ENCODE results near the gene TBC1D14. TPM values are rescaled to one million over a fixed set of nuclear protein-coding genes. Genes with fewer than 3 reads are reported as not detected.

TBC1D14 gene
- total RNA-seq, 1 experiment from 2014 or later: 44.3 TPM

- Histone ChIP-seq H3K36me3 (ENCODE audit: insufficient read depth, low read length, poor library complexity, severe bottlenecking) (peaks cover 75% of the 10 kb centered on the region), H3K4me1 (ENCODE audit: insufficient read depth, low read length, poor library complexity, severe bottlenecking) (no peaks in the 10 kb centered on the region), H3K27me3 (replicated peaks; ENCODE audit: insufficient read depth, low read depth, low read length, poor library complexity) (no peaks in the 10 kb centered on the region), H3K27ac (ENCODE audit: low read depth, low read length, poor library complexity, severe bottlenecking) (no peak overlapping the region), H3K4me3 (ENCODE audit: low read depth, low read length, poor library complexity, severe bottlenecking) (no peak overlapping the region), H3K9me3 (ENCODE audit: low read depth, low read length, poor library complexity, severe bottlenecking) (no peaks in the 10 kb centered on the region)
- BruUV-seq (replicated peaks): no TSS peak
- CTCF ChIA-PET: no interaction called here
- no peak for DNase-seq (ENCODE audit: low spot score)
- POLR2A ChIA-PET (ENCODE audit: low non-redundant PET): no interaction called here
- no peak for TF ChIP-seq CTCF (conservative IDR thresholded peaks at IDR 0.05; ENCODE audit: low read depth, low read length)
- no peak for TF ChIP-seq EZH2 (IDR thresholded peaks at IDR 0.05; ENCODE audit: borderline replicate concordance, low read depth, low read length, poor library complexity, severe bottlenecking)
- intact Hi-C loops (cut with micrococcal nuclease; ENCODE audit: unreplicated experiment): no loop called here
These were observed 150.9 kb downstream of the TBC1D14 start for GRCh38 chr4:7060346-7061150.

GRCh38 chr4:7061815-7062214 is 152.2 kb downstream of the TBC1D14 start:
- no peak for DNase-seq (ENCODE audit: low spot score)
- H3K4me3 ChIP-seq (ENCODE audit: low read depth, low read length, poor library complexity, severe bottlenecking): no peak overlapping the region
- H3K27ac ChIP-seq (ENCODE audit: low read depth, low read length, poor library complexity, severe bottlenecking): no peak overlapping the region
- peaks cover 72% of the 10 kb centered on the region for H3K36me3 ChIP-seq (ENCODE audit: insufficient read depth, low read length, poor library complexity, severe bottlenecking)
- BruUV-seq (replicated peaks): no TSS peak
- no peaks in the 10 kb centered on the region for H3K9me3 ChIP-seq (ENCODE audit: low read depth, low read length, poor library complexity, severe bottlenecking)
- intact Hi-C loops (cut with micrococcal nuclease; ENCODE audit: unreplicated experiment): no loop called here
- CTCF ChIA-PET: no interaction called here
- no peak for TF ChIP-seq CTCF (conservative IDR thresholded peaks at IDR 0.05; ENCODE audit: low read depth, low read length)
- no peak for TF ChIP-seq EZH2 (IDR thresholded peaks at IDR 0.05; ENCODE audit: borderline replicate concordance, low read depth, low read length, poor library complexity, severe bottlenecking)
- no peaks in the 10 kb centered on the region for H3K27me3 ChIP-seq (replicated peaks; ENCODE audit: insufficient read depth, low read depth, low read length, poor library complexity)
- POLR2A ChIA-PET (ENCODE audit: low non-redundant PET): no interaction called here
- H3K4me1 ChIP-seq (ENCODE audit: insufficient read depth, low read length, poor library complexity, severe bottlenecking): peaks cover 3% of the 10 kb centered on the region

GRCh38 chr4:7062816-7063215 is 153.2 kb downstream of the TBC1D14 start:
- H3K36me3 ChIP-seq (ENCODE audit: insufficient read depth, low read length, poor library complexity, severe bottlenecking): peaks cover 66% of the 10 kb centered on the region
- ChIA-PET POLR2A (ENCODE audit: low non-redundant PET) (no interaction called here), CTCF (interaction anchor here (0.9 kb wide), 1 partner anchor 20 kb away, joined by 3 read pairs; a partner anchor contains a TSS)
- H3K9me3 ChIP-seq (ENCODE audit: low read depth, low read length, poor library complexity, severe bottlenecking): no peaks in the 10 kb centered on the region
- BruUV-seq (replicated peaks): no TSS peak
- no peak for DNase-seq (ENCODE audit: low spot score)
- no peak overlapping the region for H3K27ac ChIP-seq (ENCODE audit: low read depth, low read length, poor library complexity, severe bottlenecking)
- H3K4me3 ChIP-seq (ENCODE audit: low read depth, low read length, poor library complexity, severe bottlenecking): no peak overlapping the region
- peaks cover 6% of the 10 kb centered on the region for H3K4me1 ChIP-seq (ENCODE audit: insufficient read depth, low read length, poor library complexity, severe bottlenecking)
- no peaks in the 10 kb centered on the region for H3K27me3 ChIP-seq (replicated peaks; ENCODE audit: insufficient read depth, low read depth, low read length, poor library complexity)
- TF ChIP-seq EZH2 (IDR thresholded peaks at IDR 0.05; ENCODE audit: borderline replicate concordance, low read depth, low read length, poor library complexity, severe bottlenecking) (no peak), CTCF (conservative IDR thresholded peaks at IDR 0.05; ENCODE audit: low read depth, low read length) (no peak)
- intact Hi-C loops (cut with micrococcal nuclease; ENCODE audit: unreplicated experiment): no loop called here
